Esophagus mucosa (tissue), 1 donor: Measurements from ENCODE around the gene CLDN9. TPM values are rescaled to one million over a fixed set of nuclear protein-coding genes. Genes with fewer than 3 reads are reported as not detected.
"Not testable (repeated sequence)": the region's sequence is repeated elsewhere in the genome, so short reads cannot be mapped to it uniquely, and the experiment has no call there.

Experiments used
- ATAC-seq: fragments of 200-7000 bp; cut with Tn5 transposase; one replicate; pipeline ENCODE4 v1.9.1; 2020
- total RNA-seq: library from RNA; stranded (reverse); gene quantifications from one replicate; pipeline ENCODE4 v1.2.4, GENCODE V29; 2023
- donor health status: DM: yes; HTN: yes; CAD: no.

CLDN9 gene
- total RNA-seq, 1 donor from 2014 or later: not detected

DNA sequence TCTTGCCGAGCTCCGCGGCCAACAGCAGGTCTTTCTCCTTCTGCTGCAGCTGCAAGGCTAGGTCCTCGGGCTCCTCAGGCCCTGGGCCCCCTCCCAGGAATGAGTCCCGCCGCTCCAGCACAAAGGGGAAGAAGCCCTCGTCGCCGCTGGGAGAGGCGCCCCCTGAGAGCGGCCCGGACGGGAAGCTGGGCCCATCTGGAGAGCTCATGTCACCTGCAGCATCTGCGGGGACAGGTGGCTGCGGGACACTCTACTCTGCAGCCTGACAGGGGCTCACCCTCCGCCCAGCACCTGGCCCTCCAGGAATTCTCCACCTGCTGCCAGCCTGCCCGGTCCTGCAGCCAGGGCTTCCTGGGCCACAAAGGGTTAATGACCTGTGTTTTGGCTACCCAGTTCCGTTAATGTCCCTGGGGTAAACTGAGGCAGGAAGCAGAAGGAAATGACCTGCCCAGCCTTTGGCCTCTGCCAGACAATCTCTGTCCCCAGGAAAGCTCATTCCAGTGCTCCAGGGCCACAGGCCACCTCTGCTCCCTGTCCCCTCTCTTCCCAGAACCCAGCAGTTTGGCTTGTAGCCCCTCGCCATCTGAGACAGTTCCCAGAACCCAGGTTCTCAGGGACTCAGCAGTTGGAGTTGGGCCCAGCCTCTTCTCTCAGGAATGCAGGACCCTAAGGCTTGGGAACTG lies 22.7 kb downstream of the CLDN9 start:
- ATAC-seq: no peak

DNA sequence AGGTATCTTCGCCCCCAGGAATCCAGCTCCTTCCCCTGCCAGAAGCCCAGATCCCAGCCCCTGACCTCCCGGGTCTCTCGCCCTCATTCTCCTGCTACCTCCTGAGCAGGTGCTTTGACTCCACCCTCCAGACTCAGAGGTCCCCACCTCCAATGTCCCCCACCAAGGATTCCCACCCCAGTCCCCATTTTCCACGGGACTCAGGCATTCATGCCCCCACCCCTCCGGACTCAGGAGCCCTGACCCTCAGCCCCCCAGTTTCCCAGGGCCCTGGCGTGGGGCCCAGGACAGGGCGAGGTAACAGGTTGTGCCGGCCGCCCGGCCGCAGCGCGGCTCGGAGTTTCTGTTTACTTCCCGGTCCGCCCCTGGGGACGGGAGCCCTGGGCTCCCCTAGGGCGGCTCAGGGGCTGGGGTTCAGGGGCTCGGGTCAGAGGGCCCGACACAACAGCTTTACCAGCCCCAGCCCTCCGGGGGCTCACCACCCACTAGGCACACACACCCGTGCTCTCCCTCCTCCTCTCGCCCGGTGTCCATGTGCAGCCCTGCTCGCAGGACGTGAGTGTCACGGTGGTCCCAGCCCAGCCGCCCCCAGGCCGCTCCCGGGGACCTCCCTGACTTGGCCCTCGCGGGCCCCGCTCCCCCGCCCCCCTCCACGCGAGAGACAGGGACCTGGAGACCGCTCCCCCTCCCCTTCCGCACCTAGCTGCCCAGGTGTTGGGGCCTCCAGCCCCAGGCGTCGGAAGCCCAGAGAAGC lies 23.4 kb downstream of the CLDN9 start:
- peak; percentile 70 for ATAC-seq

DNA sequence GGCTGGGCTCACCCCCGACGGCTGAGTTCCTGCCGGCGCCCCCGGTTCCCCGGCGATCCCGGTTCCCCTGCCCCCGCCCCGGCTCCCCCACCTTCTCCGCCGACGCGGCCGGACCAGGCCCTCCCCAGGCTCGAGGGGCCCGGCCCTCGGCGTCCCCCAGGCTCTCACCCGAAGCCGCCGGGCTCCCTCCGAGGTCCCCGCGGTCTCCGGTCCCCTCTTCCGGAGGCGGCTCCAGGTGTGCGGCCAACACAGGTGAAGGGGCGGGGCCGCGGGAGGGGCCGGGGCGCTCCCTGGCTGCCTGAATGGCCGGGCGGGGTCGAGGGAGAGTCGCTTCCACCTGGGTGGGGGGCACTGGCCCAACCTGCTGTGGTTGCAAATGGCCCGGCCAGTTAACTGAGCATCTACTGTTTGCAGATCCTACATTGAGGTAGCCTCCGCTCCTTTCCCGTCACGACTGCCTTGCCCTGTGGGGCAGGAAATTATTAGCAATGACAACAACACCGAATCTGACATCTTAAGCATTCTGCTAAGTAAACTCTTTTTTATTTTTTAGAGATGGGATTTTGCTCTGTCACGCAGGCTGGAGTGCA lies 24.1 kb downstream of the CLDN9 start, which contains the start of gene BICDL2:
Gene BICDL2, minus strand, starts transcription at position 219 of the 590 bp plus-strand sequence. CDS start 1,448 bp downstream, outside the sequence.
- peak; percentile 58 for ATAC-seq

DNA sequence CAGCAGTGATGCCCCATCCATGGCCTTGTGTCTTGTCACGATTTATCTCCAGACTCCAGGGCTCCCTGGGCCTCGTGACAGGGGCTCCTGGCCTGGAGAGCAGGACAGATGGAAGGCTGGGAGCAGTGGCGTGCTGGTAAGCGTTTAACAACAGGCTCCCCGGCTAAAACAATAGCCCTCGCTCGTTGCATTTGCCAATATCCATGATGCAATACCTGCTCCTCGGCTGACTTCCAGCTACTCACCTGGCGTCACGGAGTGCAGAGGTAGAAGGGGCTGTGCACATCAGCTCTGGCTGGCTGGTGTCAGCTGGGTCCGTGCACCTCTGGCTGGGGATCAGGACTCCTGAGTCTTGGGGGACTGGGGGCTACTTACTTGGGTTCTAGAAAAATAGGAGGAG lies 25.5 kb downstream of the CLDN9 start:
- ATAC-seq: peak; percentile 57

DNA sequence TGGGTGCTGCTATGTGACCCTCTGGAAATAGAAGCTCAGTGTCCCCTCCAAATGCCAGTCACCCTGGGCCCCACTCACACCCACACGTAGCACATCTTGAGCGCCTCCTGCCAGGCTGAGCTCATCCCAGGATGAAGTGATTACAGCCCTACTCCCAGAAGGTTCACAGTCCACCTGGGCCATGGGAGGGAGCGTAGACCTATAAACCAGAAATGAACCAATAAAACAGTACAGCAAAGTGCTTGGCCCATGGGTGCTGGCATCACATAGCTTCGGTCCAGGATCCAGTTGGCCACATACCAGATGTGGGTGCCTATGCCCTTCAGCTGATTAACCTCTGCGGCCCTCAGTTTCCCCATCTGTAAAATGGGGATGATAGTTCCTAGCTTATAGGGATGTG lies 26.2 kb downstream of the CLDN9 start:
- ATAC-seq: no peak

DNA sequence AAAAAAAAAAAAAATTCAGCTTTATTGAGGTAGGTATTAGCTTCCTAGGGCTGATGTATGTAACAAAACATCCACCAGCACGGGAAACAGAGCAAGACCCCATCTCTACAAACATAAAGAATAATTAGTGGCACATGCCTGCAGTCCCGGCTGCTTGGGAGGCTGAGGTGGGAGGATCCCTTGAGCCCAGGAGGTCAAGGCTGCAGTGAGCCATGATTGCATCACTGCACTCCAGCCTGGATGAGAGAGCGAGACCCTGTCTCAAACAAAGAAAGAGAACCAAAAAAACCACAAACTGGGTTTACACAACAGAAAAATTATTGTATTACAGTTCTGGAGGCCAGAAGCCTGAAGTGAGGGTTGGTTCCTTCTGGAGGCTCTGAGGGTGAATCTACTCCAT lies 29.7 kb downstream of the CLDN9 start:
- no peak for ATAC-seq

DNA sequence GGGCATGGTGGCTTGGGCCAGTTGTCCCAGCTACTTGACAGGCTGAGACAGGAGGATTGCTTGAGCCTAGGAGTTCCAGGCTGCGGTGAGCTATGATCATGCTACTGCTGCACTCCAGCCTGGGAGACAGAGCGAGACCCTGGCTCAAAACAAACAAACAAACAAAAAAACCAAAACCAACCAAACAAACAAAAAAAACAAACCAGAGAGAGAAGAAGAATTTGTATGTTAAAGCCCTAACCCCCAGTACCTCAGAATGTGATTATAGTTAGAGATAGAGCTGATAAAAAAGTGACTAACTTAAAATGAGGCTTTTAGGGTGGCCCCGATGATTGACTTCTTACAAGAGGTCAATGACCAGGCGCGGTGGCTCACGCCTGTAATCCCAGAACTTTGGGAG lies 32.0 kb downstream of the CLDN9 start:
- no peak for ATAC-seq

DNA sequence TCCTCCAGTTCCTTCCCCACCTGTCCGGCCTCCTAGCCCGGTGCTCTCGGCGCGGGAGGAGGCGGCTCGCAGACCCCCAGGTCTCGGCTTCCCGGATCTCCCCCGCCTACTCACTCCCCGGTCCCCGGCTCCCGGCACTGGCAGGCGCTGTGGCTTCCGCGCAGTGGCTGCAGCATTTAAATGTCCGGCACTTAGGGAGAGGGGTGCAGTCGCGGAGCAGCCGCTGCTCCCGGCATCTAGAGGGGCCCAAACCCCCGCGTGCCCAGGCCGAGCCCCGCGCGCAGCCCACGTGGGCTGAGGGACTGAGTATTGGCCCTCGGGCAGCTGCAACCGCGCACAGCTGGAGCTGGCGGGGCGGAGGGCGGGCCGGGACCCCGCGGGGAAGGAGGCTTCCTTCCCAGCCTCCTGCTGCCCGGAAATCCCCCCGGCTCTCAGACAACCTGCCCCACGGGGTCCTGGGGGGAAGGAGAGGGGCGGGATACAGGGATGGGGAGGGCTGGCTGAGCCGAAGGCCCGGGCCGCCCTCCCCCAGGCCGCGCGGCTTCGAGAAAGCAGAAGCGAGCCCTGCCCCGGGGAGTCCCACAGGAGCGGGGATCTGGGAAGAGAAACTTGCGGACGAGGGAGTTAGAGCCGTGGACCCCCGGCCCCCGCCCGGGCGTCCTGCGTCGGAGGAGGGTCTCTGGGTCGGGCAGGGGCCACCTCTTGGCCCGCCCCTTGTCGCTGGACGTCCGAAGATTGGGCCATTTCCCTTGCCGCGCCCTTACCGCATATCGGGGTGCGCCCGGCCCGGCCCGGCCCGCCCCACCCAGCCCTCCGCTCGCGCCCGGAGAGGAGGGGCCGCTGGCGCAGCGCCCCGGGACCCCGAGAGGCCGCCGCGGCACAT lies 33.3 kb downstream of the CLDN9 start, which contains the start of gene MMP25:
Gene MMP25, plus strand, starts transcription at position 804 of the 883 bp plus-strand sequence. CDS start 357 bp downstream, outside the sequence.
- peak; percentile 28 for ATAC-seq

DNA sequence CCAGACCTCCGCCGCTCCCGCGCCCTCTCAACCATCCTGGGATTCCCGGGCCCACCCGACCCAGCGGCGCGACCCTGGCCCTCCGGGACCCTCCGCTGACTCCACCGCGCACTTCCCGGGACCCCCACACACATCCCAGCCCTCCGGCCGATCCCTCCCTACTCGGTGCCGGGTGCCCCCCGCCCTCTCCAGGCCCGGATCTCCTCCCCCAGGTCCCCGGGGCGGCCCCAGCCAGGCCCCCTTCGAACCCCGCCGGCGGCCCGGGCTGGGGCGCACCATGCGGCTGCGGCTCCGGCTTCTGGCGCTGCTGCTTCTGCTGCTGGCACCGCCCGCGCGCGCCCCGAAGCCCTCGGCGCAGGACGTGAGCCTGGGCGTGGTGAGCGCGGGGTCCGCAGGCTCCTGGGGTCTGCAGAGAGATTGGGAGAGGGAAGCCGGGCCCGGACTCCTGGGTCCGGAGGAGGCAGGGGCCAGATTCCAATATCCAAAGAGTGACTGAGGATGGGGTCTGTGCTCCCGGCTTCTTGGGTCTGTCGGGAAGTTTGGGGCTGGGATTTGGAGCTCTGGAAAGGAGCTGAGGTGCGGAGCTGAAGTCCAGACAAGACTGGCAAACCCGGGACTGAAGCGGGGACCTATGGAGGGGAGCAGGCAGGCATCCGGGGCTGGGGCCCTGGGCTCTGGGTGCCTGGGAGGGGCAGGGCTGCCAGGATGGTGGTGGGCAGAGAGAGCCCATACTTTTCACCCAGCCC lies 34.1 kb downstream of the CLDN9 start:
- ATAC-seq: no peak

DNA sequence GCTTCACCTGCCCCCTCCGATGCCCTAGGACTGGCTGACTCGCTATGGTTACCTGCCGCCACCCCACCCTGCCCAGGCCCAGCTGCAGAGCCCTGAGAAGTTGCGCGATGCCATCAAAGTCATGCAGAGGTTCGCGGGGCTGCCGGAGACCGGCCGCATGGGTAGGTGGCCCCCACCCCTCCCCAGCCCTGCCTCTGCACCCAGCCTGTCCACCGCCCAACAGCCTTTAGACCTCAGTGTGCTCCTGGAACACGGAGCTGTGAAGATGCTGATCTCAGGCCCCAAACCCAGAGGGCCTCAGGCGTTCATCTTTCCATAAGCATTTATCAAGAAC lies 34.6 kb downstream of the CLDN9 start:
- ATAC-seq: no peak

DNA sequence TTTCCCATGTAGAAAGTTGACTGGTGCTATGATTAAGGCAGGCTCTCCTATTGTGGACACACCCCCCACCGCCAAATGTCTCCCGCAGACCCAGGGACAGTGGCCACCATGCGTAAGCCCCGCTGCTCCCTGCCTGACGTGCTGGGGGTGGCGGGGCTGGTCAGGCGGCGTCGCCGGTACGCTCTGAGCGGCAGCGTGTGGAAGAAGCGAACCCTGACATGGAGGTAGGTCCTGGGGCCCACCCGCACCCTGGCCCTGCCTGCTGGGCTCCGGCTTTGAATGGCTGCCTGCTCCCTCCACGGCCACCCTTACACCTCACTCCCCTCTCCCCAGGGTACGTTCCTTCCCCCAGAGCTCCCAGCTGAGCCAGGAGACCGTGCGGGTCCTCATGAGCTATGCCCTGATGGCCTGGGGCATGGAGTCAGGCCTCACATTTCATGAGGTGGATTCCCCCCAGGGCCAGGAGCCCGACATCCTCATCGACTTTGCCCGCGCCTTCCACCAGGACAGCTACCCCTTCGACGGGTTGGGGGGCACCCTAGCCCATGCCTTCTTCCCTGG lies 37.3 kb downstream of the CLDN9 start:
- no peak for ATAC-seq

DNA sequence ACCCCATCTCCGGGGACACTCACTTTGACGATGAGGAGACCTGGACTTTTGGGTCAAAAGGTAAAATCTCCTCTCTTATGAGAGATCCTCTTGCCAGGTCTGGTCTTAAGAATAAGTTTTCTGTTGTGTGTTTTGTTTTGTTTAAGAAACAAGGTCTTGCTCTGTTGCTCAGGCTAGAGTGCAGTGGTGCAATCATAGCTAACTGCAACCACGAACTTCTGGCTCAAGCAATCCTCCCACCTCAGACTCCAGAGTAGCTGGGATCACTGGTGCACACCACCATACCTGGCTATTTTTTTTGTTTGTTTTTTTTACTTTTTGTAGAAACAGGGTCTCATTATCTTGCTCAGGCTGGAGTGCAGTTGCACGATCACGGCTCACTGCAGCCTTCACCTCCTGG lies 37.8 kb downstream of the CLDN9 start:
- no peak for ATAC-seq

DNA sequence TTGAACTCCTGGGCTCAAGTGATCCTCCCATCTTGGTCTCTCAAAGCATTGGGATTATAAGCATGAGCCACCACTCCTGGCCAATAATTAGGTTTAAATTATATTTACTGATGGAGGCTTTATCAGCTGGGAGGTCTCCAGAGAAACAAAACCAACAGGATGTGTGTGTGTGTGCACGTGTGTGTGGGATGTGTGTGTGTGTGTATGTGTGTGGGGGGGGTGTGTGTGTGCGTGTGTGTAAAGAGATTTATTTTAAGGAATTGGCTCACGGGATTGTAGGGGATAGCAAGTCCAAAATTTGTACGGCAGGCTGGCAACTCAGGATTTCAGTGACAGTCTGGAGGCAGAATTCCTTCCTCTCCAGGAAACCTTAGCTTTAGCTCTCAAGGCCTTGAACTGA lies 38.3 kb downstream of the CLDN9 start:
- ATAC-seq: no peak

DNA sequence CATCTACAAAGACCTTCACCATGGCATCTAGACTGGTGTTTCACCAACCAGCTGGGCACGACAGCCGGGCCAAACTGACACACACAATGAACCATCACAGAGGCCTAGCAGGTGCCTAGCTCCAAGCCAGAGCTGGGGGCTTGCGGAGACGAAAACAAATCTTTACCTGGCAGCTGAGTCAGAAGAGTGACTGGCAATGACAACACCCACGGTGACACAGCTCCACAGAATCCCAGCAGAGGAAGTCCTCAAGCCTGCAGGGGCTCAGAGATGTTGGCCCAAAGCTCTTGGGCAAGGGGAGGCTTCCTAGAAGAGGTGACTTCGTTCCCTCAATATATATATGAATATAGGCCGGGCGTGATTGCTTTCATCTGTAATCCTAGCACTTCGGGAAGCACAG lies 38.8 kb downstream of the CLDN9 start:
- peak; percentile 21 for ATAC-seq

DNA sequence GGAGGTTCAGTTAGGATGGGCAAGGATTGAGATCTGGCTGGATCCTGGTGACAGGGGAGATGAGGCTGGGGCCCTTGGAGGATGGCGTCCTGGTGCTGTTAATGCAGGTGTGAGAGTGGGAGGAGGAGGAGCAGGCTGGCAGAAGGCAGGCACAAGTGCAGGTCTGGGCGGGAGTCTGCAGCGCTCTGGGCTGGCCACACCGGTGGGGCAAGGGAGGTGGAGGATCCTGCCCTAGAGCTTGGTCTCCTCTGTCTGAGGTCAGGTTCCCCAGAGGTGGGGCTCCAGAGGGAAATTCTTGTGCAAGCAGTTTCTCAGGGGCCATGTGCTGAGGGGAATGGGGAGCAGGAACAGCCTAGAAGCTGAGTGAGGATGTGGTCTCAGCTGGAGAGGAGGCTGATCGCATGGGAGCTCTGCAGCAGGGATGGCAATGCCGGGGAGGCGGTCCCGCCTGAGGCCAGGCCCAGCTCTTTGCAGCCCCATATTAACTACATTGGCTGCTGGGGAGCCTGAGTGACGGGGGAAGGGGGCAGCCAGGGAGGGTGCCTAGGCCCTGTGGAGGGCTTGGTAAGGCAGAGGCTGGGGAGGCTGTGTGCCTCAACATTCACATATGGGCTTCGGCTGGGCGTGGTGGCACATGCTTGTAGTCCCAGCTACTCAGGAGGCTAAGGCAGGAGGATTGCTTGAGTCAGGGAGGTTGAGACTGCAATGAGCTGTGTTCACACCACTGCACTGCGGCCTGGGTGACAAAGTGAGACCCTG lies 40.0 kb downstream of the CLDN9 start:
- peak; percentile 63 for ATAC-seq

DNA sequence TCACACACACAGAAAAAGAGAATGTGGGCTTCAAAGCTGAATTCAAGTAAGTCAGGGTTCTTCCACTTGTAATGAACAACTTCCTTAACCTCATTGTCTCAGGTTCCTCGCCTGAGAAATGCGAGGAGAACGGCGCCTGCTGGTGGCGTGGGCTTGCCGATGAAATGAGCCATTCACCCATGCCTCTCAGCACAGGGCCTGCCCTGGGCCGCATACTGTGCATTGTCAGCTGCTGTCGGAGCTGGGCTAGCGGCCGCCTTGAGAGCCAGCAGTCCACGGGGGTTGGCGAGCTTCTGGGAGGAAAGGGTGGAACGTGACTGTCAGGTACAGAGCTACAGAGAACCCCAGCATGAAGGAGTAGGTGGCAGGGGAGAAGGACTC lies 40.6 kb downstream of the CLDN9 start:
- ATAC-seq: not testable (repeated sequence)

DNA sequence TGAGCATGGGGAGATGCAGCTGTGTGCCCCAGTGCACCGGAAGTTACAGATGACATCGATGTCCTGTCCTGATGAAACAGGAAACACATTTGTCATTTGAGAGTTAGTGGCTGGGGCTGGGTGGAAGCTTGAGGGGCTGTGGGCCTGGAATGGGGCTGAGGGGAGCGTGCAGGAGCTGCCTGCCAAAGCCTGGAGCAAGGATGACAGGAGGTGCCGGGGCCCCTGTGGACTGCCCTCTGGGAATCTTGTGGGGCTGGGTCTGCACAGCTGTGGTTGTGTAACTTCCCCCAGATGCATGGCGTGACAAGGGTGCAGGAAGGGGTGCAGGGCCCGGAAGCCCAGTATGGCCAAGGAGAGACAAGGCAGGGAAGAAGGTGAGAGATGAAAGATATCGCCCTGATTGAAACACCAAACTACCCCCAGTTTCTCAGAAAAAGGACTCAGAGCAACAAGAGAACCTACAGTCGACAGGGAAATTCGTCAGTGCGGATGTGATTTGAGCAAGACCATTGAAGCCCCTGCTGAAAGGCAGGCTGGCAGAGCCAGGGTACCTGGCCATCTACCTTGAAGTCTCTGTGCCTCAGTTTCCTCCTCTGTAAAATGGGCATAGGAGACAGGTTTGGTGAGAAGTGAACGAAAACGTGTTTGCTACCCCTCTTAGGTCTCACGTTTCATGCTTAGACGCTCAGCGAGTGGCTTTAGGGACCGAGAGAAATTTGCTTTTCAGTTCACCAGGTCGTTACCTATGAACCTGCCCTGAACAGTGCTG lies 42.4 kb downstream of the CLDN9 start:
- no peak for ATAC-seq

DNA sequence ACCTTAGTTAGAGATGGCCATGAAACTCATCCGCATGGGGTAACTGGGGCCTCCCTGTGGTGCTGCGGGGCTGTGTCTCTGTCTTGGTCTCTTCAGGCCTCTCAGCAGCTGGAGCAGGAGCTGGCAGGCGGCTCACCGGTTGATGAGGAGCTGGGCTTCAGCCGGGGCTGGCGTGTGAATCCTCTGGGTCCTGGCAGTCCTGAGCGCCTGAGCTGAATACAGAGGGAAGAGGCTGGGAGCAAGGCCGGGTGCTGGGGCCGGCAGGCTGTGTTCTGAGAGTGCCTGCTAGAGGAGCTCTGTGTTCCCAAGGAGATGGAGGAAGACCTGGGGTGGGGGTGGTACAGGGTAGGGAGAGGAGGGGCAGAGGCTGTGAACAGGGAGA lies 43.0 kb downstream of the CLDN9 start:
- ATAC-seq: not testable (repeated sequence)

DNA sequence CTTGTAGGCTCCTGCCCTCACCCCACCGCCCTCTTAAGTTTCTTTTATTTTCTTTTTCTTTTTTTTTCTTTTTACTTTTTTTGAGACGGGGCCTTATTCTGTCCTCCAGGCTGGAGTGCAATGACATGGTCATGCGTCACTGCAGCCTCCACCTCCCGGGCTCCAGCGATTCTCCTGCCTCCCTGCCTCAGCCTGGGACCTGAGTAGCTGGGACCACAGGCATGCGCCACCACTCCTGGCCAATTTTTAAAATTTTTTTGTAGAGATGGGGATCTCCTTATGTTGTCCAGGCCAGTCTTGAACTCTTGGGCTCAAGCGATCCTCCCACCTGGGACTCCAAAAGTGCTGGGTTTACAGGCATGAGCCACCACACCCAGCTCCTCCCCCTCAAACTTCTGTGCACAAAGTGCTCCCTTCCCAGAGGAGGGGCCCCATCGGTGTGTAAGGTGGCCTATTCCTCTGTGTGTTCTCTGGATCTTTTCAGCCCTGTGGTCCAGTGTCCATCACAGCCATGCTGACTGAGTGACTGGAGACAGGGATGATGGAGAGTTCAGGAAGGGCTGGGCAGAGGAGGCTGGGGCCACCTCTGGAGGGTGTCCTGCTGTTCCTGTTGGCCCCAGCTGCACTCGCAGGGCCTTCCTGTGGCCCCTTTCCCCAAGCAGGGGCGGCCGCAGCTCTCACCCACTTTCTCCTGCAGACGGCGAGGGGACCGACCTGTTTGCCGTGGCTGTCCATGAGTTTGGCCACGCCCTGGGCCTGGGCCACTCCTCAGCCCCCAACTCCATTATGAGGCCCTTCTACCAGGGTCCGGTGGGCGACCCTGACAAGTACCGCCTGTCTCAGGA lies 43.8 kb downstream of the CLDN9 start:
- ATAC-seq: no peak
